ENCODE measurements around the gene MAPK8. TPM values are rescaled to one million over a fixed set of nuclear protein-coding genes. Genes with fewer than 3 reads are reported as not detected.

Gene MAPK8
- total RNA-seq, 1 donor from 2014 or later: 42.3 TPM

GRCh38 chr10:48292616-48293015 is 13.9 kb upstream of the MAPK8 start:
- no peak overlapping the region for H3K4me3 ChIP-seq
- no peaks in the 10 kb centered on the region for H3K27me3 ChIP-seq
- intact Hi-C loops (cut with DNase I): no loop called here
- no peaks in the 10 kb centered on the region for H3K36me3 ChIP-seq
- H3K4me1 ChIP-seq: no peaks in the 10 kb centered on the region
- ATAC-seq (no peak), DNase-seq (no peak)
- no peaks in the 10 kb centered on the region for H3K9me3 ChIP-seq
- H3K27ac ChIP-seq: no peak overlapping the region
- no peak for TF ChIP-seq CTCF (IDR thresholded peaks at IDR 0.05)

- no peaks in the 10 kb centered on the region for H3K4me1 ChIP-seq
- intact Hi-C loops (cut with DNase I): no loop called here
- H3K27ac ChIP-seq: no peak overlapping the region
- H3K9me3 ChIP-seq: no peaks in the 10 kb centered on the region
- H3K4me3 ChIP-seq: no peak overlapping the region
- DNase-seq (no peak), ATAC-seq (no peak)
- no peaks in the 10 kb centered on the region for H3K36me3 ChIP-seq
- H3K27me3 ChIP-seq: no peaks in the 10 kb centered on the region
- TF ChIP-seq CTCF (IDR thresholded peaks at IDR 0.05): no peak
Observed at GRCh38 chr10:48294431-48294830, 12.0 kb upstream of the MAPK8 start.

GRCh38 chr10:48296576-48297098 is 9.8 kb upstream of the MAPK8 start:
- no peak overlapping the region for H3K4me3 ChIP-seq
- no peak for TF ChIP-seq CTCF (IDR thresholded peaks at IDR 0.05)
- H3K27ac ChIP-seq: no peak overlapping the region
- intact Hi-C loops (cut with DNase I): no loop called here
- ATAC-seq (no peak), DNase-seq (no peak)
- no peaks in the 10 kb centered on the region for H3K36me3 ChIP-seq
- no peaks in the 10 kb centered on the region for H3K27me3 ChIP-seq
- H3K4me1 ChIP-seq: no peaks in the 10 kb centered on the region
- no peaks in the 10 kb centered on the region for H3K9me3 ChIP-seq

GRCh38 chr10:48299066-48299465 is 7.4 kb upstream of the MAPK8 start:
- H3K27ac ChIP-seq: no peak overlapping the region
- H3K36me3 ChIP-seq: no peaks in the 10 kb centered on the region
- no peak overlapping the region for H3K4me3 ChIP-seq
- H3K27me3 ChIP-seq: no peaks in the 10 kb centered on the region
- DNase-seq (no peak), ATAC-seq (no peak)
- intact Hi-C loops (cut with DNase I): no loop called here
- no peaks in the 10 kb centered on the region for H3K9me3 ChIP-seq
- no peak for TF ChIP-seq CTCF (IDR thresholded peaks at IDR 0.05)
- no peaks in the 10 kb centered on the region for H3K4me1 ChIP-seq

GRCh38 chr10:48299692-48300091 is 6.8 kb upstream of the MAPK8 start:
- Histone ChIP-seq H3K36me3 (no peaks in the 10 kb centered on the region), H3K27me3 (no peaks in the 10 kb centered on the region), H3K9me3 (no peaks in the 10 kb centered on the region), H3K4me3 (no peak overlapping the region), H3K27ac (no peak overlapping the region), H3K4me1 (no peaks in the 10 kb centered on the region)
- ATAC-seq (no peak), DNase-seq (no peak)
- TF ChIP-seq CTCF (IDR thresholded peaks at IDR 0.05): no peak
- intact Hi-C loops (cut with DNase I): no loop called here

- Histone ChIP-seq H3K27me3 (no peaks in the 10 kb centered on the region), H3K27ac (no peak overlapping the region), H3K4me3 (no peak overlapping the region), H3K4me1 (no peaks in the 10 kb centered on the region), H3K9me3 (no peaks in the 10 kb centered on the region), H3K36me3 (no peaks in the 10 kb centered on the region)
- ATAC-seq (no peak), DNase-seq (no peak)
- intact Hi-C loops (cut with DNase I): no loop called here
- TF ChIP-seq CTCF (IDR thresholded peaks at IDR 0.05): no peak
Observed at GRCh38 chr10:48300556-48300955, 5.9 kb upstream of the MAPK8 start.
